Smooth muscle cell (in vitro differentiated cells): ENCODE results near the gene PIEZO2. TPM values are rescaled to one million over a fixed set of nuclear protein-coding genes. Genes with fewer than 3 reads are reported as not detected.
"Not testable (repeated sequence)": the region's sequence is repeated elsewhere in the genome, so short reads cannot be mapped to it uniquely, and the experiment has no call there.

Source experiments
- DNase-seq: peaks from one replicate; lab custom pipeline; 2025; ENCODE audit not compliant: unreplicated experiment; lab: John Stamatoyannopoulos, UW
- H2AFZ ChIP-seq: fragments of 200-600 bp; sonication (generic); 2 replicates; pipeline ENCODE4 v1.6.0; 2016; ENCODE audit warnings: antibody characterized with exemption, low read depth, mild to moderate bottlenecking
- H3F3A ChIP-seq: fragments of 200-600 bp; sonication (generic); 2 replicates; pipeline ENCODE4 v1.6.0; 2017; ENCODE audit warnings: antibody characterized with exemption, low read depth
- H3K27ac ChIP-seq: fragments of 200-600 bp; sonication (generic); 2 replicates; pipeline ENCODE4 v1.5.1; 2016; ENCODE audit warnings: low read depth, mild to moderate bottlenecking
- H3K27me3 ChIP-seq: fragments of 200-600 bp; sonication (generic); 2 replicates; pipeline ENCODE4 v1.6.1; 2016; ENCODE audit warnings: low read depth, mild to moderate bottlenecking
- H3K36me3 ChIP-seq: fragments of 200-600 bp; sonication (generic); 2 replicates; pipeline ENCODE4 v1.5.1; 2016; ENCODE audit warnings: low read depth
- H3K4me1 ChIP-seq: fragments of 200-600 bp; sonication (generic); 2 replicates; pipeline ENCODE4 v1.5.1; 2016; ENCODE audit warnings: low read depth
- H3K4me2 ChIP-seq: fragments of 200-600 bp; sonication (generic); 2 replicates; pipeline ENCODE4 v1.6.0; 2016; ENCODE audit warnings: mild to moderate bottlenecking
- H3K4me3 ChIP-seq: fragments of 200-600 bp; sonication (generic); 2 replicates; pipeline ENCODE4 v1.5.1; 2016; ENCODE audit warnings: mild to moderate bottlenecking
- H3K79me2 ChIP-seq: fragments of 200-600 bp; sonication (generic); 2 replicates; pipeline ENCODE4 v1.6.0; 2016; ENCODE audit warnings: low read depth, mild to moderate bottlenecking
- H3K9ac ChIP-seq: fragments of 200-600 bp; sonication (generic); 2 replicates; pipeline ENCODE4 v1.6.0; 2016; ENCODE audit warnings: low read depth
- H3K9me3 ChIP-seq: fragments of 200-600 bp; sonication (generic); replicated peaks from 2 replicates; pipeline ENCODE4 v1.5.1; 2016; ENCODE audit warnings: low read depth
- H4K20me1 ChIP-seq: fragments of 200-600 bp; sonication (generic); 2 replicates; pipeline ENCODE4 v1.6.0; 2016; ENCODE audit warnings: low read depth
- WGBS: methylation state at CpG from one replicate; pipeline ENCODE4 v1.1.7; 2016; ENCODE audit warnings: low lambda C conversion rate; 5-methylcytosine and 5-hydroxymethylcytosine counted together
- polyA plus RNA-seq: library from polyadenylated mRNA; unstranded; fragments of >200 nt; fragmentation: Nextera tagmentation; extraction: Ambion mirVana; gene quantifications from 2 replicates; pipeline ENCODE4 v1.2.1, GENCODE V29; 2016
- total RNA-seq: library from RNA; depleted of rRNA; stranded (reverse); fragments of >200 nt; gene quantifications from 2 replicates; pipeline ENCODE4 v1.2.3, GENCODE V29; 2014
- TF ChIP-seq, protein P1 (sequence below): fragments of 200-600 bp; sonication (generic); IDR thresholded peaks from 2 replicates; pipeline ENCODE4 v1.5.1; 2017; ENCODE audit warnings: borderline replicate concordance, mild to moderate bottlenecking, antibody characterized with exemption; ENCODE audit not compliant: insufficient read depth, poor library complexity, severe bottlenecking

PIEZO2 gene
- total and polyA plus RNA-seq, 2 experiments from 2014 or later, result 1.3 to 4.7 TPM

GRCh38 chr18:10936176-10937053 is 213.0 kb downstream of the PIEZO2 start:
- H3K9me3 ChIP-seq, result no peaks in the 10 kb centered on the region
- H3K4me2 ChIP-seq, result no peak overlapping the region
- no peak overlapping the region for H3K27ac ChIP-seq
- H3F3A ChIP-seq, result no peaks in the 10 kb centered on the region
- no peak overlapping the region for H3K9ac ChIP-seq
- no peaks in the 10 kb centered on the region for H4K20me1 ChIP-seq
- H2AFZ ChIP-seq, result no peak overlapping the region
- WGBS, result 82% methylated on average over 9 of the region's 9 CpGs
- DNase-seq, result no peak
- H3K4me3 ChIP-seq, result no peak overlapping the region
- H3K36me3 ChIP-seq, result no peaks in the 10 kb centered on the region
- H3K27me3 ChIP-seq, result no peaks in the 10 kb centered on the region
- TF ChIP-seq, protein P1, sequence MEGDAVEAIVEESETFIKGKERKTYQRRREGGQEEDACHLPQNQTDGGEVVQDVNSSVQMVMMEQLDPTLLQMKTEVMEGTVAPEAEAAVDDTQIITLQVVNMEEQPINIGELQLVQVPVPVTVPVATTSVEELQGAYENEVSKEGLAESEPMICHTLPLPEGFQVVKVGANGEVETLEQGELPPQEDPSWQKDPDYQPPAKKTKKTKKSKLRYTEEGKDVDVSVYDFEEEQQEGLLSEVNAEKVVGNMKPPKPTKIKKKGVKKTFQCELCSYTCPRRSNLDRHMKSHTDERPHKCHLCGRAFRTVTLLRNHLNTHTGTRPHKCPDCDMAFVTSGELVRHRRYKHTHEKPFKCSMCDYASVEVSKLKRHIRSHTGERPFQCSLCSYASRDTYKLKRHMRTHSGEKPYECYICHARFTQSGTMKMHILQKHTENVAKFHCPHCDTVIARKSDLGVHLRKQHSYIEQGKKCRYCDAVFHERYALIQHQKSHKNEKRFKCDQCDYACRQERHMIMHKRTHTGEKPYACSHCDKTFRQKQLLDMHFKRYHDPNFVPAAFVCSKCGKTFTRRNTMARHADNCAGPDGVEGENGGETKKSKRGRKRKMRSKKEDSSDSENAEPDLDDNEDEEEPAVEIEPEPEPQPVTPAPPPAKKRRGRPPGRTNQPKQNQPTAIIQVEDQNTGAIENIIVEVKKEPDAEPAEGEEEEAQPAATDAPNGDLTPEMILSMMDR, result no peak
- peaks cover 4% of the 10 kb centered on the region for H3K4me1 ChIP-seq
- no peaks in the 10 kb centered on the region for H3K79me2 ChIP-seq

DNA sequence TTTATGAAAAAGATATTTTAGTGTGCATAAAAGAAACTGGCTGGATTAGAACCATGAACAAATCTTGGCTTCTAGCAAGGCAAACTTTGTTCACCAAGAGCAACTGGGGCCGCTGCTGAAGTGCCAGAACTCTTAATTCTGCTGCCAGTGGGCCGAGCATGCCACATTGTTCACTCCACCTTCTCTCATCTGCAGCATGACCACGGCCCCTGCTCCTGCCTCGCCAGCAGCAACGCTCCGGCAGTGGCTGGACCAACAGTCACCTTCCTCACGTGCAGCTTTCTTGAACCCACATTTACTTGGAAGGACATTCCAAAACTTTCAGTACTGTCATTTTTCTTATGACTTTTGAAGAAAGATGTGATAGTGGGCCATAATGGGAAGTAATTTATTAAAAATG is 213.8 kb downstream of the PIEZO2 start:
- H3F3A ChIP-seq, result no peaks in the 10 kb centered on the region
- H3K27me3 ChIP-seq, result no peaks in the 10 kb centered on the region
- TF ChIP-seq, protein P1, result no peak
- no peak overlapping the region for H2AFZ ChIP-seq
- no peak for DNase-seq
- H3K27ac ChIP-seq, result no peak overlapping the region
- H4K20me1 ChIP-seq, result no peaks in the 10 kb centered on the region
- no peak overlapping the region for H3K4me2 ChIP-seq
- H3K4me3 ChIP-seq, result no peak overlapping the region
- H3K4me1 ChIP-seq, result peaks cover 4% of the 10 kb centered on the region
- no peaks in the 10 kb centered on the region for H3K79me2 ChIP-seq
- H3K9ac ChIP-seq, result no peak overlapping the region
- 96% methylated on average over 7 of the region's 7 CpGs for WGBS
- H3K36me3 ChIP-seq, result no peaks in the 10 kb centered on the region
- no peaks in the 10 kb centered on the region for H3K9me3 ChIP-seq

DNA sequence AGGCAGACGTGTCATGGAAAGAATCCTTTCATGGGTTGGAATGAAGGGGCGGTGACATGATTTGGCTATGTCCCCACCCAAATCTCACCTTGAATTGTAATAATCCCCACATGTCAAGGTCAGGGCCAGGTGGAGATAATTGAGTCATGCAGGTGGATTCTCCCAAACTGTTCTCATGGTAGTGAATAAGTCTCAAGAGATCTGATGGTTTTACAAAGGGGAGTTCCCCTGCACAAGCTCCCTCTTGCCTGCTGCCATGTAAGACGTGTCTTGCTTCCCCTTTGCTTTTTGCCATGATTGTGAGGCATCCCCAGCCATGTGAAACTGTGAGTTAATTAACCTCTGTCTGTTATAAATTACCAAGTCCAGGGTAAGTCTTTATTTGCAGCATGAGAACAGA is 215.7 kb downstream of the PIEZO2 start:
- not testable (repeated sequence) for H3K79me2 ChIP-seq, H3K4me2 ChIP-seq, H3F3A ChIP-seq, H3K4me3 ChIP-seq, H3K27ac ChIP-seq, H3K4me1 ChIP-seq, H4K20me1 ChIP-seq, H2AFZ ChIP-seq, DNase-seq, H3K9ac ChIP-seq, H3K27me3 ChIP-seq, H3K36me3 ChIP-seq, H3K9me3 ChIP-seq
- 95% methylated on average over 3 of the region's 3 CpGs for WGBS

DNA sequence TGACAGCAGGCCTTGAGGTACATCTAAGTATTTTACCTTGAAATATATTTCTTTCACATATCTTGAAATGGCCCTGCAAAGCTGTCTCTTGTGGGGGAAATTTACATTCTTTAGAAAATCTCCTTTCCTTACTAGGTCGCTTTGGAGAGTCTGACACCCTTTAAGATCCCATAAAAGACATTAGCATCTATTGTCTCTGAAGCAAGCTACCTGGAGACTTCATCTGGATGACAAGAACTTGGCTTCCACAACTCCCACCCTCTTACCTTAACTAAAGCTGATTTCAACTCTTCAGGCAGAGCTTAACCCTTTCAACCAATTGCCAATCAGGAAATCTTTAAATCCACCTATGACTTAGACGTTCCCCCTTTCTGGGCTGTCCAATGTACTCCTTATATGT is 219.3 kb downstream of the PIEZO2 start:
- peaks cover 10% of the 10 kb centered on the region for H3K4me1 ChIP-seq
- no peaks in the 10 kb centered on the region for H3K79me2 ChIP-seq
- no peaks in the 10 kb centered on the region for H3K36me3 ChIP-seq
- no peaks in the 10 kb centered on the region for H3K9me3 ChIP-seq
- H3F3A ChIP-seq, result peaks cover 7% of the 10 kb centered on the region
- H3K27me3 ChIP-seq, result no peaks in the 10 kb centered on the region
- H3K4me3 ChIP-seq, result no peak overlapping the region
- no peaks in the 10 kb centered on the region for H4K20me1 ChIP-seq
- no peak overlapping the region for H2AFZ ChIP-seq
- H3K4me2 ChIP-seq, result no peak overlapping the region
- no peak for DNase-seq
- no peak overlapping the region for H3K9ac ChIP-seq
- TF ChIP-seq, protein P1, result no peak
- no peak overlapping the region for H3K27ac ChIP-seq
- 65% methylated on average over 2 of the region's 2 CpGs for WGBS
